PC-3 (cell line): ENCODE measurements around the gene EFTUD2. TPM values are rescaled to one million over a fixed set of nuclear protein-coding genes. Genes with fewer than 3 reads are reported as not detected.
A peak's percentile ranks its signal among the peaks of the same experiment; 100 is the strongest.

Source experiments
- ATAC-seq: fragments of 200-7000 bp; cut with Tn5 transposase; 2 replicates; pipeline ENCODE4 v1.9.1; 2020; ENCODE audit warnings: mild to moderate bottlenecking, moderate library complexity
- BruUV-seq: library from RNA; stranded (reverse); fragments of 400-500 nt; replicated peaks from 2 replicates; lab custom pipeline; 2021; lab: Mats Ljungman, UMichigan
- CTCF ChIA-PET: fragments of 300-600 bp; sonication (Branson Sonifier 250); formaldehyde crosslinking; loops from one replicate; lab custom pipeline; 2022; ENCODE audit warnings: antibody characterized with exemption; lab: Charles Lee
- POLR2A ChIA-PET: fragments of 300-600 bp; sonication (Branson Sonifier 250); formaldehyde crosslinking; loops from one replicate; lab custom pipeline; 2022; ENCODE audit warnings: antibody characterized with exemption; ENCODE audit not compliant: unreplicated experiment; lab: Charles Lee
- DNase-seq: peaks from one replicate; pipeline ENCODE4 v3.0.0-alpha.2; 2015
- H2AFZ ChIP-seq: fragments of 300-600 bp; sonication (generic); 2 replicates; pipeline ENCODE4 v1.6.0; 2016; ENCODE audit warnings: antibody characterized with exemption, low read length
- H3F3A ChIP-seq: fragments of 300-600 bp; sonication (generic); one replicate; pipeline ENCODE4 v1.6.0; 2017; ENCODE audit warnings: antibody characterized with exemption, low read length, control low read depth, mild to moderate bottlenecking; ENCODE audit not compliant: unreplicated experiment
- H3K27ac ChIP-seq: fragments of 300-600 bp; sonication (generic); 2 replicates; pipeline ENCODE4 v1.5.1; 2016; ENCODE audit warnings: mild to moderate bottlenecking, low read length
- H3K27me3 ChIP-seq: fragments of 300-600 bp; sonication (generic); 2 replicates; pipeline ENCODE4 v1.6.1; 2016; ENCODE audit warnings: low read length, mixed read lengths
- H3K36me3 ChIP-seq: fragments of 300-600 bp; sonication (generic); 2 replicates; pipeline ENCODE4 v1.6.1; 2016; ENCODE audit warnings: low read depth, mixed run types, low read length, mixed read lengths
- H3K4me1 ChIP-seq: fragments of 300-600 bp; sonication (generic); 2 replicates; pipeline ENCODE4 v1.5.1; 2016; ENCODE audit warnings: low read length; ENCODE audit not compliant: insufficient read depth
- H3K4me2 ChIP-seq: fragments of 300-600 bp; sonication (generic); 2 replicates; pipeline ENCODE4 v1.6.0; 2016; ENCODE audit warnings: low read length
- H3K4me3 ChIP-seq: fragments of 300-600 bp; sonication (generic); 2 replicates; pipeline ENCODE4 v1.5.1; 2016; ENCODE audit warnings: mild to moderate bottlenecking, low read length, mixed read lengths
- H3K79me2 ChIP-seq: fragments of 300-600 bp; sonication (generic); 2 replicates; pipeline ENCODE4 v1.6.1; 2017; ENCODE audit warnings: low read length, mixed read lengths
- H3K9ac ChIP-seq: fragments of 300-600 bp; sonication (generic); 2 replicates; pipeline ENCODE4 v1.6.0; 2016; ENCODE audit warnings: mild to moderate bottlenecking, low read length
- H3K9me2 ChIP-seq: fragments of 300-600 bp; sonication (generic); replicated peaks from 2 replicates; pipeline ENCODE4 v1.6.1; 2016; ENCODE audit warnings: mixed run types, low read length, mixed read lengths
- H3K9me3 ChIP-seq: fragments of 300-600 bp; sonication (generic); 2 replicates; pipeline ENCODE4 v1.6.1; 2016; ENCODE audit warnings: low read length, mixed read lengths
- H4K20me1 ChIP-seq: fragments of 300-600 bp; sonication (generic); 2 replicates; pipeline ENCODE4 v1.6.1; 2016; ENCODE audit warnings: low read length, mixed read lengths
- CTCF ChIP-seq: fragments of 300-600 bp; sonication (generic); conservative IDR thresholded peaks from 2 replicates; pipeline ENCODE4 v1.5.1; 2017; ENCODE audit warnings: antibody characterized with exemption, low read depth, mild to moderate bottlenecking, low read length
- EZH2 ChIP-seq: fragments of 300-600 bp; sonication (generic); IDR thresholded peaks from one replicate; pipeline ENCODE4 v1.6.1; 2017; ENCODE audit warnings: antibody characterized with exemption, mild to moderate bottlenecking, low read length; ENCODE audit not compliant: unreplicated experiment
- EZH2phosphoT487 ChIP-seq: fragments of 300-600 bp; sonication (generic); IDR thresholded peaks from 2 replicates; pipeline ENCODE4 v1.6.1; 2018; ENCODE audit warnings: mild to moderate bottlenecking, antibody characterized with exemption, low read length, borderline replicate concordance
- intact Hi-C: fragments of 100-400 bp; cut with micrococcal nuclease; formaldehyde crosslinking; loops from 2 replicates; pipeline ENCODE4 v1.9.0; 2023
- total RNA-seq: library from RNA; depleted of rRNA; stranded (reverse); fragments of >200 nt; gene quantifications from 2 replicates; pipeline ENCODE4 v1.2.3, GENCODE V29; 2014

The EFTUD2 gene
- total RNA-seq, 1 experiment from 2014 or later = 227 TPM

GRCh38 chr17:44910231-44911106 is 11.2 kb upstream of the EFTUD2 start:
- Histone ChIP-seq H3F3A (no peaks in the 10 kb centered on the region), H3K4me1 (peaks cover 32% of the 10 kb centered on the region), H3K9me3 (no peaks in the 10 kb centered on the region), H3K79me2 (no peaks in the 10 kb centered on the region), H2AFZ (no peak overlapping the region), H3K4me3 (no peak overlapping the region; the same call in 1 of the 2 replicates), H3K4me2 (peak overlapping the region; percentile 61), H3K27me3 (no peaks in the 10 kb centered on the region), H3K9ac (0 out of 2 replicates have a peak overlapping the region, but pooled peaks have one; percentile 2), H3K36me3 (no peaks in the 10 kb centered on the region), H4K20me1 (no peaks in the 10 kb centered on the region), H3K27ac (peak overlapping the region; percentile 71), H3K9me2 (no peaks in the 10 kb centered on the region)
- ATAC-seq (no peak), DNase-seq (no peak)
- no peak for TF ChIP-seq CTCF
- no peak for TF ChIP-seq EZH2phosphoT487
- TF ChIP-seq EZH2 = no peak
- CTCF ChIA-PET = interaction anchor here (0.5 to 2.5 kb wide), 5 partner anchors 10 to 324 kb away, joined by 3 to 13 read pairs (median 5); partner anchors contain the start of gene ACBD4
- intact Hi-C loops = no loop called here
- BruUV-seq = no TSS peak
- POLR2A ChIA-PET = interaction anchor here (0.6 kb wide), 2 partner anchors 29 to 118 kb away, joined by 9 to 12 read pairs; no protein-coding TSS in a partner anchor

GRCh38 chr17:44909681-44910144 is 10.5 kb upstream of the EFTUD2 start:
- H3K36me3 ChIP-seq = no peaks in the 10 kb centered on the region
- H3K4me2 ChIP-seq = peak overlapping the region; percentile 61
- POLR2A ChIA-PET = interaction anchor here (0.6 kb wide), 2 partner anchors 30 to 117 kb away, joined by 9 to 12 read pairs; no protein-coding TSS in a partner anchor
- H4K20me1 ChIP-seq = no peaks in the 10 kb centered on the region
- BruUV-seq = no TSS peak
- H3K4me1 ChIP-seq = peaks cover 38% of the 10 kb centered on the region
- no peaks in the 10 kb centered on the region for H3K9me3 ChIP-seq
- H3K4me3 ChIP-seq = no peak overlapping the region; the same call in 1 of the 2 replicates
- TF ChIP-seq EZH2 = no peak
- no peak for TF ChIP-seq EZH2phosphoT487
- TF ChIP-seq CTCF = no peak
- peak; percentile 68 for ATAC-seq
- no peaks in the 10 kb centered on the region for H3K27me3 ChIP-seq
- DNase-seq = peak; percentile 88
- H3K79me2 ChIP-seq = no peaks in the 10 kb centered on the region
- peak overlapping the region; percentile 41; the same call in 1 of the 2 replicates for H2AFZ ChIP-seq
- intact Hi-C loops = no loop called here
- H3K27ac ChIP-seq = peak overlapping the region; percentile 71
- H3K9me2 ChIP-seq = no peaks in the 10 kb centered on the region
- 0 out of 2 replicates have a peak overlapping the region, but pooled peaks have one; percentile 2 for H3K9ac ChIP-seq
- H3F3A ChIP-seq = no peaks in the 10 kb centered on the region
- CTCF ChIA-PET = interaction anchor here (0.6 to 2.5 kb wide), 6 partner anchors 11 to 226 kb away, joined by 3 to 13 read pairs (median 5); partner anchors contain the start of genes ACBD4 and NMT1
